GM19035 (cell line): ENCODE results near the gene NCK2.
"Not testable (repeated sequence)": the region's sequence is repeated elsewhere in the genome, so short reads cannot be mapped to it uniquely, and the experiment has no call there.

ENCODE experiments used
- ATAC-seq: cut with Tn5 transposase; IDR thresholded peaks from one replicate; pipeline ENCODE4 v1.9.1; 2021; ENCODE audit not compliant: unreplicated experiment

Gene NCK2

GRCh38 chr2:105886687-105887086, 142.0 kb downstream of the NCK2 start:
- no peak for ATAC-seq

GRCh38 chr2:105887256-105887655, 142.5 kb downstream of the NCK2 start:
- ATAC-seq, result no peak

GRCh38 chr2:105888625-105889024, 143.9 kb downstream of the NCK2 start:
- ATAC-seq, result no peak

- no peak for ATAC-seq
Observed at GRCh38 chr2:105889046-105889445, 144.3 kb downstream of the NCK2 start.

- no peak for ATAC-seq
Observed at GRCh38 chr2:105890111-105890510, 145.4 kb downstream of the NCK2 start.

GRCh38 chr2:105890856-105891255, 146.1 kb downstream of the NCK2 start:
- ATAC-seq, result no peak

- no peak for ATAC-seq
Observed at GRCh38 chr2:105893011-105893995, 148.6 kb downstream of the NCK2 start.

GRCh38 chr2:105894327-105894944, 149.7 kb downstream of the NCK2 start:
- no peak for ATAC-seq

GRCh38 chr2:105895990-105896764, 151.5 kb downstream of the NCK2 start:
- ATAC-seq, result no peak

GRCh38 chr2:105896765-105897163, 152.1 kb downstream of the NCK2 start:
- no peak for ATAC-seq

- ATAC-seq, result not testable (repeated sequence)
Observed at GRCh38 chr2:105897694-105898093, 153.0 kb downstream of the NCK2 start.

GRCh38 chr2:105903051-105903674, 158.5 kb downstream of the NCK2 start:
- no peak for ATAC-seq

GRCh38 chr2:105904938-105905337, 160.2 kb downstream of the NCK2 start:
- ATAC-seq, result peak; percentile 85

- ATAC-seq, result no peak
Observed at GRCh38 chr2:105906481-105906880, 161.8 kb downstream of the NCK2 start.

- no peak for ATAC-seq
Observed at GRCh38 chr2:105907184-105907583, 162.5 kb downstream of the NCK2 start.

GRCh38 chr2:105909215-105909614, 164.5 kb downstream of the NCK2 start:
- no peak for ATAC-seq

GRCh38 chr2:105910497-105911238, 166.0 kb downstream of the NCK2 start:
- no peak for ATAC-seq

GRCh38 chr2:105911425-105911824, 166.7 kb downstream of the NCK2 start:
- ATAC-seq, result no peak

GRCh38 chr2:105912081-105912480, 167.4 kb downstream of the NCK2 start:
- no peak for ATAC-seq

- peak; percentile 75 for ATAC-seq
Observed at GRCh38 chr2:105915005-105915558, 170.4 kb downstream of the NCK2 start.
